Measurements from ENCODE around the gene DLX1. TPM values are rescaled to one million over a fixed set of nuclear protein-coding genes. Genes with fewer than 3 reads are reported as not detected.

Gene DLX1
- total and polyA plus RNA-seq, 2 of the 8 experiments (the other 6 are each of a cell fraction or from before 2014, with no cell fraction given): 0.11 TPM; not detected in 1

DNA sequence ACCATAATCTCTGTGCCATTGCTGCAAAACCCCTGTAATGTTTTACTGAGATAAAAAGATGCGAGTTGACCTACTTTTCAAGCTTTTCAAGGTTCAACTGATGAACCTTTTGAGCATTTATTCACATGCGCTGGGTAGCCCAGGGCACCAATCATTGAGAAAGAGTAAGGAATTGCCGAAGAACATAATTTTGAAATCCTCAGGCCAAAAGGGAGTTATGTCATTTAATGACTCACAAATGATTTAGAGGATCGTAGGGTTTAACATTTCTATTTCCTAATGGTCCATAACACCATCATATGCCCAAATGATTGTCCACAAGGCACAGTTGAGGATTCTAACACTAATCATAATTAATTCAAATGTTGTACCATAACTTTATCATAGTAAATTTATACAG is 20.2 kb upstream of the DLX1 start:
- H3K4me1 ChIP-seq (replicated peaks in 1 of 4; ENCODE audit: control insufficient read depth in 3 of 4, insufficient read depth in 4 of 4, low read length in 3 of 4): no peaks in the 10 kb centered on the region
- DNase-seq (ENCODE audit: low read depth in 1 of 2, low spot score in 2 of 2) (no peak), FAIRE-seq (no peak)
- H4K91ac ChIP-seq (replicated peaks; ENCODE audit: insufficient read length, low read length): no peak overlapping the region
- H4K8ac ChIP-seq (ENCODE audit: extremely low read depth, insufficient read depth, low read length): no peak overlapping the region
- H2AK5ac ChIP-seq (ENCODE audit: low read depth, low read length): no peak overlapping the region
- no peak overlapping the region for H3K27ac ChIP-seq (ENCODE audit: low read depth, low read length)
- ChIA-PET CTCF (ENCODE audit: partially characterized antibody) (no interaction called here), POLR2A (ENCODE audit: partially characterized antibody) (no interaction called here)
- no peak overlapping the region for H2BK15ac ChIP-seq (ENCODE audit: low read length)
- H4K20me1 ChIP-seq (replicated peaks in 1 of 2; ENCODE audit: control insufficient read depth in 1 of 2, insufficient read depth in 2 of 2, low read length in 2 of 2): no peaks in the 10 kb centered on the region
- H2BK5ac ChIP-seq (ENCODE audit: low read depth, low read length): no peak overlapping the region
- H2AFZ ChIP-seq (ENCODE audit: low read length): no peak overlapping the region
- no peaks in the 10 kb centered on the region for H3K27me3 ChIP-seq (replicated peaks in 1 of 4; ENCODE audit: control insufficient read depth in 3 of 4, extremely low read depth in 1 of 4, insufficient read depth in 3 of 4, low read length in 3 of 4)
- no peak overlapping the region for H3K9ac ChIP-seq (replicated peaks in 1 of 4; ENCODE audit: extremely low read depth in 1 of 4, low read depth in 3 of 4, low read length in 3 of 4)
- H3K9me3 ChIP-seq (ENCODE audit: insufficient read depth in 2 of 2, low read depth in 1 of 2, low read length in 1 of 2): no peaks in the 10 kb centered on the region
- H3K56ac ChIP-seq (replicated peaks; ENCODE audit: insufficient read length, low read depth, low read length): no peak overlapping the region
- no peak overlapping the region for H3K23ac ChIP-seq (ENCODE audit: insufficient read length)
- no peak overlapping the region for H2BK20ac ChIP-seq (ENCODE audit: low read length)
- no peaks in the 10 kb centered on the region for H3K23me2 ChIP-seq (ENCODE audit: low read depth, low read length)
- H3K18ac ChIP-seq (ENCODE audit: extremely low read depth, low read length): no peak overlapping the region
- H3K4me3 ChIP-seq (ENCODE audit: extremely low read depth in 1 of 4, insufficient read depth in 2 of 4, low read depth in 3 of 4, low read length in 4 of 4): no peak overlapping the region
- no peaks in the 10 kb centered on the region for H3K79me1 ChIP-seq (ENCODE audit: low read depth, low read length)
- 89% methylated on average over 4 of the region's 4 CpGs; no CpG with 5 or more reads in 1 of the 2 experiments for WGBS, 2 experiments (ENCODE audit: extremely low coverage in 1 of 2, insufficient coverage in 1 of 2, insufficient read length in 1 of 2, insufficient replicate concordance in 2 of 2, low coverage in 1 of 2, low lambda C conversion rate in 2 of 2, missing lambda C conversion rate in 1 of 2)
- no peak overlapping the region for H3K4ac ChIP-seq (replicated peaks; ENCODE audit: insufficient read length, low read depth, low read length)
- no peak overlapping the region for H2BK120ac ChIP-seq (replicated peaks; ENCODE audit: low read depth, low read length)
- no peak overlapping the region for H3K4me2 ChIP-seq (ENCODE audit: insufficient read depth in 1 of 2, low read depth in 2 of 2, low read length in 2 of 2)
- H4K5ac ChIP-seq (ENCODE audit: insufficient read length, low read depth, low read length): no peak overlapping the region
- H2BK12ac ChIP-seq (ENCODE audit: low read depth, low read length): no peak overlapping the region
- H3K36me3 ChIP-seq (ENCODE audit: control insufficient read depth in 2 of 4, insufficient read depth in 4 of 4, low read length in 3 of 4): no peaks in the 10 kb centered on the region
- H3K79me2 ChIP-seq (ENCODE audit: control insufficient read depth in 1 of 2, insufficient read depth in 2 of 2, low read length in 2 of 2): no peaks in the 10 kb centered on the region
- no peak overlapping the region for H3K14ac ChIP-seq (ENCODE audit: insufficient read length)
- TF ChIP-seq NRF1 (IDR thresholded peaks at IDR 0.05; ENCODE audit: low read depth, low read length): no peak
- TF ChIP-seq TEAD4 (IDR thresholded peaks at IDR 0.05; ENCODE audit: low read depth, low read length): no peak
- no peak for TF ChIP-seq SP2 (IDR thresholded peaks at IDR 0.05; ENCODE audit: low read length)
- TF ChIP-seq MAFK (IDR thresholded peaks at IDR 0.05; ENCODE audit: low read depth, low read length): no peak
- TF ChIP-seq BCL11A (IDR thresholded peaks at IDR 0.05; ENCODE audit: low read depth in 2 of 2, low read length in 2 of 2): no peak
- TF ChIP-seq ATF2 (IDR thresholded peaks at IDR 0.05; ENCODE audit: low read length): no peak
- no peak for TF ChIP-seq KDM5A (IDR thresholded peaks at IDR 0.05; ENCODE audit: low read length)
- TF ChIP-seq, protein P1, sequence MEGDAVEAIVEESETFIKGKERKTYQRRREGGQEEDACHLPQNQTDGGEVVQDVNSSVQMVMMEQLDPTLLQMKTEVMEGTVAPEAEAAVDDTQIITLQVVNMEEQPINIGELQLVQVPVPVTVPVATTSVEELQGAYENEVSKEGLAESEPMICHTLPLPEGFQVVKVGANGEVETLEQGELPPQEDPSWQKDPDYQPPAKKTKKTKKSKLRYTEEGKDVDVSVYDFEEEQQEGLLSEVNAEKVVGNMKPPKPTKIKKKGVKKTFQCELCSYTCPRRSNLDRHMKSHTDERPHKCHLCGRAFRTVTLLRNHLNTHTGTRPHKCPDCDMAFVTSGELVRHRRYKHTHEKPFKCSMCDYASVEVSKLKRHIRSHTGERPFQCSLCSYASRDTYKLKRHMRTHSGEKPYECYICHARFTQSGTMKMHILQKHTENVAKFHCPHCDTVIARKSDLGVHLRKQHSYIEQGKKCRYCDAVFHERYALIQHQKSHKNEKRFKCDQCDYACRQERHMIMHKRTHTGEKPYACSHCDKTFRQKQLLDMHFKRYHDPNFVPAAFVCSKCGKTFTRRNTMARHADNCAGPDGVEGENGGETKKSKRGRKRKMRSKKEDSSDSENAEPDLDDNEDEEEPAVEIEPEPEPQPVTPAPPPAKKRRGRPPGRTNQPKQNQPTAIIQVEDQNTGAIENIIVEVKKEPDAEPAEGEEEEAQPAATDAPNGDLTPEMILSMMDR (IDR thresholded peaks at IDR 0.05; ENCODE audit: control extremely low read depth in 1 of 3, insufficient read depth in 1 of 3, low read depth in 1 of 3, low read length in 3 of 3): no peak

Measured in H1 (cell line).